BLaER1 (cell line): ENCODE measurements around the gene SMARCA4.

ENCODE experiments used
- H3K27ac ChIP-seq: shearing (Covaris generic); formaldehyde crosslinking; 2 replicates; pipeline ENCODE4 v1.8.1; 2022
- H3K27me3 ChIP-seq: shearing (Covaris generic); formaldehyde crosslinking; 2 replicates; pipeline ENCODE4 v1.8.1; 2022
- H3K36me3 ChIP-seq: shearing (Covaris generic); formaldehyde crosslinking; 2 replicates; pipeline ENCODE4 v1.8.1; 2022
- H3K4me1 ChIP-seq: shearing (Covaris generic); formaldehyde crosslinking; 2 replicates; pipeline ENCODE4 v1.8.1; 2022
- H3K4me2 ChIP-seq: shearing (Covaris generic); formaldehyde crosslinking; 2 replicates; pipeline ENCODE4 v1.8.1; 2022
- H3K4me3 ChIP-seq: shearing (Covaris generic); formaldehyde crosslinking; 2 replicates; pipeline ENCODE4 v1.8.1; 2022
- H3K9ac ChIP-seq: shearing (Covaris generic); formaldehyde crosslinking; 2 replicates; pipeline ENCODE4 v1.8.1; 2022
- H3K9me3 ChIP-seq: shearing (Covaris generic); formaldehyde crosslinking; 2 replicates; pipeline ENCODE4 v1.8.1; 2022
- H4K20me1 ChIP-seq: shearing (Covaris generic); formaldehyde crosslinking; 2 replicates; pipeline ENCODE4 v1.8.1; 2022
- Cebpa-rat ChIP-seq: shearing (Covaris generic); IDR thresholded peaks from 2 replicates; pipeline ENCODE4 v1.8.1; 2022

Gene SMARCA4

GRCh38 chr19:11027381-11027780, 66.6 kb downstream of the SMARCA4 start:
- TF ChIP-seq Cebpa-rat = no peak
- Histone ChIP-seq H3K4me3 (no peak overlapping the region), H3K9me3 (no peaks in the 10 kb centered on the region), H3K27me3 (no peaks in the 10 kb centered on the region), H3K27ac (no peak overlapping the region), H3K4me2 (no peak overlapping the region), H4K20me1 (peaks cover 94% of the 10 kb centered on the region), H3K36me3 (peaks cover 98% of the 10 kb centered on the region), H3K4me1 (peaks cover 79% of the 10 kb centered on the region), H3K9ac (no peak overlapping the region)

GRCh38 chr19:11028146-11028545, 67.3 kb downstream of the SMARCA4 start:
- no peak for TF ChIP-seq Cebpa-rat
- H3K27me3 ChIP-seq = no peaks in the 10 kb centered on the region
- H4K20me1 ChIP-seq = peaks cover 94% of the 10 kb centered on the region
- H3K4me1 ChIP-seq = peaks cover 79% of the 10 kb centered on the region
- no peaks in the 10 kb centered on the region for H3K9me3 ChIP-seq
- peaks cover 97% of the 10 kb centered on the region for H3K36me3 ChIP-seq
- no peak overlapping the region for H3K4me3 ChIP-seq
- 0 out of 2 replicates have a peak overlapping the region, but pooled peaks have one; percentile 44 for H3K9ac ChIP-seq
- H3K4me2 ChIP-seq = peak overlapping the region; percentile 88
- H3K27ac ChIP-seq = peak overlapping the region; percentile 72

DNA sequence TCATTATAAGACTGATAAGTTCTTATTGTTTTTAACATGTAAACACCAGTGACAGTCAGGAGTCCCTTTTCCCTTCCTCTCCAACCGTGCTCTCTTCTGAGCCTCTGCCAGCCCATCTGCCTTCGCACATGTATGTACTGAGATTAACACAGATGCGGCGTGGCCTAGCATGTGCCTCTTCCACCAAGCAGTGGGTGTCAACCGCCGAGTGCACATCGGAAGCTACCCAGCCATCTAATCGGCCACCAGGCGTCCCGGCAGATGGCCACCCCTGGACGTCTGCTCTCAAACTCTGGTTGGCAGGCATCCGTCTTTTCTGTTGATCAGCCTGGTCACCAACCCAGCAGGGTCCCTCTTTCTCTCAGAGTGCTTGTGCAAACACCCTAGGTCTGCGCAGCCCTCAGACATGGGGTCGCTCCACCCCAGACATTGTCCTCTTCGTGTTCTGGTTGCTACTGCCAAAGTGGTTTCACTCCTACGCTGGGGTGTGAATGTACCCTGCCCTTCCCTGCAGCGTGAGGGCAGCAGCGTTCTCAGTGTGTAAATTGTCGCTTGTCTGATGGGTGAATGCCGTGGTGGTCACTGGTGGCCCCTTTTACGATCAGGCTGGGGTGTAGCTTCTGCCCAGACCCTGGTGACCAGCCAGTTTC, 70.7 kb downstream of the SMARCA4 start:
- H3K36me3 ChIP-seq = peaks cover 91% of the 10 kb centered on the region
- H3K27me3 ChIP-seq = no peaks in the 10 kb centered on the region
- peak overlapping the region; percentile 41; the same call in 1 of the 2 replicates for H3K4me3 ChIP-seq
- peak overlapping the region; percentile 65 for H3K9ac ChIP-seq
- H3K9me3 ChIP-seq = no peaks in the 10 kb centered on the region
- H3K4me1 ChIP-seq = peaks cover 99% of the 10 kb centered on the region
- H4K20me1 ChIP-seq = peaks cover 100% of the 10 kb centered on the region
- H3K27ac ChIP-seq = peak overlapping the region; percentile 79
- TF ChIP-seq Cebpa-rat = no peak
- H3K4me2 ChIP-seq = peak overlapping the region; percentile 88

DNA sequence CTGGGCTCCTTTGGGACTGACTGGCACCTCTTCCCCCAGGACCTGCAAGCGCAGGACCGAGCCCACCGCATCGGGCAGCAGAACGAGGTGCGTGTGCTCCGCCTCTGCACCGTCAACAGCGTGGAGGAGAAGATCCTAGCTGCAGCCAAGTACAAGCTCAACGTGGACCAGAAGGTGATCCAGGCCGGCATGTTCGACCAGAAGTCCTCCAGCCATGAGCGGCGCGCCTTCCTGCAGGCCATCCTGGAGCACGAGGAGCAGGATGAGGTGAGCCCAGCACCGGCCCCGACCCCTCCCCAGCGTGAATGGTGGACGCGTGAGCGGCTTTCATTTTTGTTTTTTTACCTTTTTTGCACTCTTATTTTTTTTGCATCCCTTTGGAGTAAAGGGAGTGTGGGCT, 72.4 kb downstream of the SMARCA4 start:
- peaks cover 91% of the 10 kb centered on the region for H3K36me3 ChIP-seq

DNA sequence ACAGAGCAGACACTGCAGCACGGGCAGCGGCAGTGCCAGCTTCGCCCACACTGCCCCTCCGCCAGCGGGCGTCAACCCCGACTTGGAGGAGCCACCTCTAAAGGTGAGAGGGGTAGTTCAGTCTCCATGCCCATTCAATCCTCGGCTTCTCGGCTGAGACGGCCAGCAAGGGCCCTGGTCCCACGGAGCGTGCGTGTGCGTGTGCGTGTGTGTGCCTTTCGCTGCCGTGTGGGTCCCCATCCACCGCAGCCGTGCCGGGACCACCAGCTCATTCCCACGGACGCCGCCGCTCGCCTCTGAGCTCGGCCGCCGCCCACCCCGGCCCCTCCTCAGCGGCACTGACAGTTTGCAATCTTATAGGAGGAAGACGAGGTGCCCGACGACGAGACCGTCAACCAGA, 72.9 kb downstream of the SMARCA4 start:
- H3K9me3 ChIP-seq = no peaks in the 10 kb centered on the region
- peaks cover 99% of the 10 kb centered on the region for H4K20me1 ChIP-seq
- H3K4me2 ChIP-seq = peak overlapping the region; percentile 88
- peaks cover 91% of the 10 kb centered on the region for H3K36me3 ChIP-seq
- peaks cover 94% of the 10 kb centered on the region for H3K4me1 ChIP-seq
- H3K9ac ChIP-seq = peak overlapping the region; percentile 53; the same call in 1 of the 2 replicates
- peak overlapping the region; percentile 41; the same call in 1 of the 2 replicates for H3K4me3 ChIP-seq
- H3K27me3 ChIP-seq = no peaks in the 10 kb centered on the region
- TF ChIP-seq Cebpa-rat = no peak
- peak overlapping the region; percentile 79 for H3K27ac ChIP-seq

More for the DNA sequence above, 72.4 kb downstream of the SMARCA4 start:
- Histone ChIP-seq H3K9ac (peak overlapping the region; percentile 53; the same call in 1 of the 2 replicates), H3K27me3 (no peaks in the 10 kb centered on the region), H3K4me2 (peak overlapping the region; percentile 88), H3K9me3 (no peaks in the 10 kb centered on the region), H4K20me1 (peaks cover 99% of the 10 kb centered on the region), H3K27ac (peak overlapping the region; percentile 79), H3K4me1 (peaks cover 99% of the 10 kb centered on the region), H3K4me3 (peak overlapping the region; percentile 41)
- TF ChIP-seq Cebpa-rat = no peak

- Histone ChIP-seq H3K4me3 (peak overlapping the region; percentile 16; the same call in 1 of the 2 replicates), H4K20me1 (peaks cover 99% of the 10 kb centered on the region), H3K4me1 (peaks cover 85% of the 10 kb centered on the region), H3K4me2 (peak overlapping the region; percentile 88), H3K36me3 (peaks cover 91% of the 10 kb centered on the region), H3K9ac (peak overlapping the region; percentile 53), H3K27ac (peak overlapping the region; percentile 79), H3K9me3 (no peaks in the 10 kb centered on the region), H3K27me3 (no peaks in the 10 kb centered on the region)
- no peak for TF ChIP-seq Cebpa-rat
Observed at GRCh38 chr19:11034449-11035213, 73.8 kb downstream of the SMARCA4 start.

GRCh38 chr19:11035441-11036377, 74.9 kb downstream of the SMARCA4 start:
- Histone ChIP-seq H4K20me1 (peaks cover 90% of the 10 kb centered on the region), H3K9ac (peak overlapping the region; percentile 53; the same call in 1 of the 2 replicates), H3K27ac (peak overlapping the region; percentile 79), H3K9me3 (no peaks in the 10 kb centered on the region), H3K27me3 (no peaks in the 10 kb centered on the region), H3K36me3 (peaks cover 91% of the 10 kb centered on the region), H3K4me2 (peak overlapping the region; percentile 88), H3K4me1 (peaks cover 75% of the 10 kb centered on the region), H3K4me3 (no peak overlapping the region; the same call in 1 of the 2 replicates)
- 0 out of 2 replicates have a peak, but pooled peaks have one; percentile 34 for TF ChIP-seq Cebpa-rat

DNA sequence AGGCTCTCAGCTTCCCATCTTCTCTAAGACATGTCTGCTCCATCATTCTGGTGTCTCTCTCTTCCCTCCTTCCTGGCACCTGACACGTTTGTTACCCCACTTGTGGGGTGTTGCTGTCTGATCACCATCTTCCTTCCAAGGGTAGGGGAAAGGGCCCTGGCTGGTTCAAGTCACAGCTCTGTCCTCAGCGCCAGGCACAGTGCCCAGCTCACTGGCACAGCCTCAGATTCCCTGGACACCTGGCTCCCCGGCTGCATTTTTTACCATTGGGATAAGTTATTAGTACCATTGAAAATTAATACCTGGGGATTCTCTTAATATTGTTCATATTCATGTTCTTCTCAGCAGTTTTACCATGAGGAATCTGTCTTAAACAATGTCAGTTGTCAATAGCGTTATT, 77.7 kb downstream of the SMARCA4 start:
- peaks cover 95% of the 10 kb centered on the region for H3K36me3 ChIP-seq
- H3K27ac ChIP-seq = peak overlapping the region; percentile 52; the same call in 1 of the 2 replicates
- no peak for TF ChIP-seq Cebpa-rat
- peaks cover 47% of the 10 kb centered on the region for H3K4me1 ChIP-seq
- H4K20me1 ChIP-seq = peaks cover 81% of the 10 kb centered on the region
- H3K4me2 ChIP-seq = no peak overlapping the region
- H3K9ac ChIP-seq = no peak overlapping the region
- H3K27me3 ChIP-seq = no peaks in the 10 kb centered on the region
- no peak overlapping the region for H3K4me3 ChIP-seq
- no peaks in the 10 kb centered on the region for H3K9me3 ChIP-seq

DNA sequence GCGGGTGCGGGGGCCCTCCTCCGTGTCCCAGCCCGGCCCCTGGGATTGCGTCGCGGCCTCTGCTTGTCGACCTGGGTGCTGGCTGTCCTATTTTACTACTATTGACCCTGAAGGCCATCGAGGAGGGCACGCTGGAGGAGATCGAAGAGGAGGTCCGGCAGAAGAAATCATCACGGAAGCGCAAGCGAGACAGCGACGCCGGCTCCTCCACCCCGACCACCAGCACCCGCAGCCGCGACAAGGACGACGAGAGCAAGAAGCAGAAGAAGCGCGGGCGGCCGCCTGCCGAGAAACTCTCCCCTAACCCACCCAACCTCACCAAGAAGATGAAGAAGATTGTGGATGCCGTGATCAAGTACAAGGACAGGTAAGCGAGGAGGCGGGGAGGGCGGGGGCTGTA, 80.4 kb downstream of the SMARCA4 start:
- H3K4me1 ChIP-seq = peaks cover 40% of the 10 kb centered on the region
- peaks cover 67% of the 10 kb centered on the region for H4K20me1 ChIP-seq
- H3K4me2 ChIP-seq = no peak overlapping the region
- H3K36me3 ChIP-seq = peaks cover 91% of the 10 kb centered on the region
- H3K27me3 ChIP-seq = no peaks in the 10 kb centered on the region
- no peak overlapping the region for H3K4me3 ChIP-seq
- no peak overlapping the region for H3K9ac ChIP-seq
- no peak overlapping the region for H3K27ac ChIP-seq
- no peak for TF ChIP-seq Cebpa-rat
- H3K9me3 ChIP-seq = no peaks in the 10 kb centered on the region; the same call in 1 of the 2 replicates
